ENCODE measurements around the gene TLR8.

DNA sequence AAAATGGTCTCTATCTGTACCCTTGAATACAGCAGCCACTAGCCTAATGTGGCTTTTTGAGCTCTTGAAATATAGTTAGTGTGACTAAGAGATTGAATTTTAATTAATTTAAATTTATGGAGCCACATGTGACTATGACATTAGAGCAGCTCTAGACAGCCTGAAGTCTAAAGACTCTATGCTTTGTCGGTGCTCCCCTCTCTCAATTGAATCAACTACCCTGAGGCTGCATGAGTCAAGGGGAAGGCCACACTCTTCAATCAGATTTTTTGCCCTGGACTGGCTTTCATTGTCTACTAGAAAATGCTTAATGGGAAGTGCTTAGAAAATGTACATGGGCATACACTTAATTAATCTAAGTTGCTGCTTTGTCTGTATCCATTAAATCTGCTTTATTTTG is 27.9 kb upstream of the TLR8 start:
- no peak for TF ChIP-seq POLR2A (IDR thresholded peaks at IDR 0.05)
- TF ChIP-seq, protein P1, sequence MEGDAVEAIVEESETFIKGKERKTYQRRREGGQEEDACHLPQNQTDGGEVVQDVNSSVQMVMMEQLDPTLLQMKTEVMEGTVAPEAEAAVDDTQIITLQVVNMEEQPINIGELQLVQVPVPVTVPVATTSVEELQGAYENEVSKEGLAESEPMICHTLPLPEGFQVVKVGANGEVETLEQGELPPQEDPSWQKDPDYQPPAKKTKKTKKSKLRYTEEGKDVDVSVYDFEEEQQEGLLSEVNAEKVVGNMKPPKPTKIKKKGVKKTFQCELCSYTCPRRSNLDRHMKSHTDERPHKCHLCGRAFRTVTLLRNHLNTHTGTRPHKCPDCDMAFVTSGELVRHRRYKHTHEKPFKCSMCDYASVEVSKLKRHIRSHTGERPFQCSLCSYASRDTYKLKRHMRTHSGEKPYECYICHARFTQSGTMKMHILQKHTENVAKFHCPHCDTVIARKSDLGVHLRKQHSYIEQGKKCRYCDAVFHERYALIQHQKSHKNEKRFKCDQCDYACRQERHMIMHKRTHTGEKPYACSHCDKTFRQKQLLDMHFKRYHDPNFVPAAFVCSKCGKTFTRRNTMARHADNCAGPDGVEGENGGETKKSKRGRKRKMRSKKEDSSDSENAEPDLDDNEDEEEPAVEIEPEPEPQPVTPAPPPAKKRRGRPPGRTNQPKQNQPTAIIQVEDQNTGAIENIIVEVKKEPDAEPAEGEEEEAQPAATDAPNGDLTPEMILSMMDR (IDR thresholded peaks at IDR 0.05): no peak

Data from heart left ventricle (tissue), 13 donors.